OCI-LY7 (cell line): ENCODE results near the gene SLC22A4.

Experiments
- EZH2phosphoT487 ChIP-seq: fragments of 200-600 bp; sonication (generic); IDR thresholded peaks from 2 replicates; pipeline ENCODE4 v1.6.1; 2018; ENCODE audit warnings: low read depth, borderline replicate concordance, mild to moderate bottlenecking, mixed run types, antibody characterized with exemption, low read length, moderate library complexity, mixed read lengths
- TF ChIP-seq, protein P1 (sequence below): fragments of 200-600 bp; sonication (generic); conservative IDR thresholded peaks from 2 replicates; pipeline ENCODE4 v1.5.1; 2014; ENCODE audit warnings: mild to moderate bottlenecking, antibody characterized with exemption, low read length, moderate library complexity, mixed read lengths

DNA sequence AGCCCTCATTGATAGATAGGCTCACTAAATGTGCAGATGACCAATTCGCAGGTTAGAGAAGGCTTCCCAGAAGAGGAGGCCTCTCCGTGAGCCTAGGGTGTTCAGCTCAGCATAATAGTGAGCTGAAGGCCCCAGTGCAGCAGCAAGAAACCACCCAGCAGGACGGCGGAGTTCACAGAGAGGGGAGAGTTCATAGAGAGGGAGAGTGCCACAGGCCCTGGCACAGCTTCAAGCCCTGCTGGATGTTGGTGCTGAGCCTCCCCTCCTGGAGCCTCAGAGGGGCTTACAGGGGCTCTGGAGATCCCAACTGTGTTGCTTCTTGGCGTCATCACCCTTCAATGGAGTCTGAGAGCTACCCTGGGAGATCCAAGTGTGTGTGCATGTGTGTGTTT, 77.4 kb downstream of the SLC22A4 start:
- TF ChIP-seq, protein P1, sequence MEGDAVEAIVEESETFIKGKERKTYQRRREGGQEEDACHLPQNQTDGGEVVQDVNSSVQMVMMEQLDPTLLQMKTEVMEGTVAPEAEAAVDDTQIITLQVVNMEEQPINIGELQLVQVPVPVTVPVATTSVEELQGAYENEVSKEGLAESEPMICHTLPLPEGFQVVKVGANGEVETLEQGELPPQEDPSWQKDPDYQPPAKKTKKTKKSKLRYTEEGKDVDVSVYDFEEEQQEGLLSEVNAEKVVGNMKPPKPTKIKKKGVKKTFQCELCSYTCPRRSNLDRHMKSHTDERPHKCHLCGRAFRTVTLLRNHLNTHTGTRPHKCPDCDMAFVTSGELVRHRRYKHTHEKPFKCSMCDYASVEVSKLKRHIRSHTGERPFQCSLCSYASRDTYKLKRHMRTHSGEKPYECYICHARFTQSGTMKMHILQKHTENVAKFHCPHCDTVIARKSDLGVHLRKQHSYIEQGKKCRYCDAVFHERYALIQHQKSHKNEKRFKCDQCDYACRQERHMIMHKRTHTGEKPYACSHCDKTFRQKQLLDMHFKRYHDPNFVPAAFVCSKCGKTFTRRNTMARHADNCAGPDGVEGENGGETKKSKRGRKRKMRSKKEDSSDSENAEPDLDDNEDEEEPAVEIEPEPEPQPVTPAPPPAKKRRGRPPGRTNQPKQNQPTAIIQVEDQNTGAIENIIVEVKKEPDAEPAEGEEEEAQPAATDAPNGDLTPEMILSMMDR: no peak
- TF ChIP-seq EZH2phosphoT487: no peak
